Measurements from ENCODE around the gene MPND.

DNA sequence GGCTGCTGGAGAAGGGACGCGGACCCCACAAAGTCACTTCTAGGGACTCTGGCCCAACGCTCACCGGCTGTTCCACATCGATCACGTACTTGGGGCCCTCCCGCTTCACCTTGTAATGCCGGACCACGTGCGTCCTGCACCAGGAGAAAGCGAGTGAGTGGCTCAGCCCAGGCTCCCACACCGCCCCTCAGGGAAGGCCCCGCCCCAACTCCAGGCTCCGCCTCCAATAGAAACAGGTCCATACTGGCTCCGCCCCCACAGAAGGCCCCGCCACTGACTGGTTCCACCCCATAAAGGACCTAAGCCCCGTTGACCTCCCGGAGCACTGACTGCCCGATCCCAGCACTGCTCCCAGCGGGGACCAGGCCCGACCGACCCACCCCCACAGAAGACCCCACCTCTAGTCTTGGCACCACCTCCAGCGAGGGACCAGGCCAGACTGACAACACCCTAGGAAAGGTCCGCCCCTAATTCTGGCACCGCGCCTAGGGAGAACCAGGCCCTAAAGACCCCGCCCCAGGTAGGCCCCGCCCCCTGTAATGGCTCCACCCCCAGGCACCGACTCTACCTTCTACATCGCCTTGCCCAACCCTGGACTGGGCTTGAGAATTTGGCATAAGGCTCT lies 16.0 kb upstream of the MPND start:
- TF ChIP-seq CTCF (IDR thresholded peaks at IDR 0.05) (no peak), POLR2A (IDR thresholded peaks at IDR 0.05) (no peak)

Data from heart left ventricle (tissue), 13 donors.